Measurements from ENCODE around the gene LSAMP. TPM values are rescaled to one million over a fixed set of nuclear protein-coding genes. Genes with fewer than 3 reads are reported as not detected.

The LSAMP gene
- total RNA-seq, 1 experiment from 2014 or later, result 5.7 TPM

DNA sequence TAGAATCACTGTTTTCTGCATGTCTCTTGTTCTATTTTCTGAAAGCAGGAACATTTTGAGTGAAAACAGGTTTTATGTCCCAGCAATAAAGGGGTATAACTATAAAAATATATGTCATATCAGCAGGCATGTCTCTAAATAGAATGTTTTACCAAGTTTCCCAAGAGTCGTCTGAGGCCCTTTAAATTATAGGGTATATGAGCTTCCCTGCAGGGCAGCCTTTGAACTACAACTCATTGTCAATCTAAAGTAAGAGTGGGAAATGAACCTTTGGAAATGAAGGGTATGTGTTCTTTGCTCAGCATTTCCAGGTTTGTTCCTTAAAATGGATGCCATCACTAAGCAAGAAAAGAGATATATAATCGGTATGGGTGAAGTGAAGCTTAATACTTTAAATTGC, 138.6 kb downstream of the LSAMP start:
- no peaks in the 10 kb centered on the region for H3K27me3 Mint-ChIP-seq (ENCODE audit: low read depth)
- ATAC-seq (peak; percentile 60; the same call in 1 of the 2 replicates), DNase-seq (ENCODE audit: low spot score) (no peak)
- TF ChIP-seq, protein P1, sequence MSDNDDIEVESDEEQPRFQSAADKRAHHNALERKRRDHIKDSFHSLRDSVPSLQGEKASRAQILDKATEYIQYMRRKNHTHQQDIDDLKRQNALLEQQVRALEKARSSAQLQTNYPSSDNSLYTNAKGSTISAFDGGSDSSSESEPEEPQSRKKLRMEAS (CRISPR knock-in tag; IDR thresholded peaks at IDR 0.05), result no peak
- TF ChIP-seq FOXJ3 (CRISPR knock-in tag; IDR thresholded peaks at IDR 0.05; ENCODE audit: borderline replicate concordance), result no peak
- TF ChIP-seq, protein P2, sequence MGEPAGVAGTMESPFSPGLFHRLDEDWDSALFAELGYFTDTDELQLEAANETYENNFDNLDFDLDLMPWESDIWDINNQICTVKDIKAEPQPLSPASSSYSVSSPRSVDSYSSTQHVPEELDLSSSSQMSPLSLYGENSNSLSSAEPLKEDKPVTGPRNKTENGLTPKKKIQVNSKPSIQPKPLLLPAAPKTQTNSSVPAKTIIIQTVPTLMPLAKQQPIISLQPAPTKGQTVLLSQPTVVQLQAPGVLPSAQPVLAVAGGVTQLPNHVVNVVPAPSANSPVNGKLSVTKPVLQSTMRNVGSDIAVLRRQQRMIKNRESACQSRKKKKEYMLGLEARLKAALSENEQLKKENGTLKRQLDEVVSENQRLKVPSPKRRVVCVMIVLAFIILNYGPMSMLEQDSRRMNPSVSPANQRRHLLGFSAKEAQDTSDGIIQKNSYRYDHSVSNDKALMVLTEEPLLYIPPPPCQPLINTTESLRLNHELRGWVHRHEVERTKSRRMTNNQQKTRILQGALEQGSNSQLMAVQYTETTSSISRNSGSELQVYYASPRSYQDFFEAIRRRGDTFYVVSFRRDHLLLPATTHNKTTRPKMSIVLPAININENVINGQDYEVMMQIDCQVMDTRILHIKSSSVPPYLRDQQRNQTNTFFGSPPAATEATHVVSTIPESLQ (CRISPR knock-in tag; IDR thresholded peaks at IDR 0.05), result no peak
- TF ChIP-seq, protein P3, sequence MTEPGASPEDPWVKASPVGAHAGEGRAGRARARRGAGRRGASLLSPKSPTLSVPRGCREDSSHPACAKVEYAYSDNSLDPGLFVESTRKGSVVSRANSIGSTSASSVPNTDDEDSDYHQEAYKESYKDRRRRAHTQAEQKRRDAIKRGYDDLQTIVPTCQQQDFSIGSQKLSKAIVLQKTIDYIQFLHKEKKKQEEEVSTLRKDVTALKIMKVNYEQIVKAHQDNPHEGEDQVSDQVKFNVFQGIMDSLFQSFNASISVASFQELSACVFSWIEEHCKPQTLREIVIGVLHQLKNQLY (CRISPR knock-in tag; IDR thresholded peaks at IDR 0.05), result no peak
- no peak for TF ChIP-seq CDX4 (CRISPR knock-in tag; IDR thresholded peaks at IDR 0.05; ENCODE audit: borderline replicate concordance)
- no peak for TF ChIP-seq AFF4 (CRISPR knock-in tag; IDR thresholded peaks at IDR 0.05; ENCODE audit: borderline replicate concordance)
- TF ChIP-seq, protein P4, sequence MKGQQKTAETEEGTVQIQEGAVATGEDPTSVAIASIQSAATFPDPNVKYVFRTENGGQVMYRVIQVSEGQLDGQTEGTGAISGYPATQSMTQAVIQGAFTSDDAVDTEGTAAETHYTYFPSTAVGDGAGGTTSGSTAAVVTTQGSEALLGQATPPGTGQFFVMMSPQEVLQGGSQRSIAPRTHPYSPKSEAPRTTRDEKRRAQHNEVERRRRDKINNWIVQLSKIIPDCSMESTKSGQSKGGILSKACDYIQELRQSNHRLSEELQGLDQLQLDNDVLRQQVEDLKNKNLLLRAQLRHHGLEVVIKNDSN (CRISPR knock-in tag; IDR thresholded peaks at IDR 0.05), result no peak
- no peak for TF ChIP-seq SMAD4 (CRISPR knock-in tag; IDR thresholded peaks at IDR 0.05)
- TF ChIP-seq PRDM15 (CRISPR knock-in tag; IDR thresholded peaks at IDR 0.05), result no peak
- TF ChIP-seq ZNF219 (CRISPR knock-in tag; IDR thresholded peaks at IDR 0.05; ENCODE audit: borderline replicate concordance), result no peak
- TF ChIP-seq, protein P5, sequence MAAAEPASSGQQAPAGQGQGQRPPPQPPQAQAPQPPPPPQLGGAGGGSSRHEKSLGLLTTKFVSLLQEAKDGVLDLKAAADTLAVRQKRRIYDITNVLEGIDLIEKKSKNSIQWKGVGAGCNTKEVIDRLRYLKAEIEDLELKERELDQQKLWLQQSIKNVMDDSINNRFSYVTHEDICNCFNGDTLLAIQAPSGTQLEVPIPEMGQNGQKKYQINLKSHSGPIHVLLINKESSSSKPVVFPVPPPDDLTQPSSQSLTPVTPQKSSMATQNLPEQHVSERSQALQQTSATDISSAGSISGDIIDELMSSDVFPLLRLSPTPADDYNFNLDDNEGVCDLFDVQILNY (CRISPR knock-in tag; IDR thresholded peaks at IDR 0.05), result no peak
- TF ChIP-seq JAZF1 (CRISPR knock-in tag; IDR thresholded peaks at IDR 0.05), result no peak
- no peak for TF ChIP-seq TEAD1 (CRISPR knock-in tag; IDR thresholded peaks at IDR 0.05)
- no peak for TF ChIP-seq FOXP4 (CRISPR knock-in tag; IDR thresholded peaks at IDR 0.05)
- no peak overlapping the region for H3K27ac Mint-ChIP-seq
- ChIA-PET CTCF (interaction anchor here (1.0 to 1.6 kb wide), 4 partner anchors 9 to 308 kb away, joined by 4 to 5 read pairs (median 4); no protein-coding TSS in a partner anchor), POLR2A (no interaction called here)
- H3K4me3 Mint-ChIP-seq, result no peak overlapping the region
- no peaks in the 10 kb centered on the region for H3K9me3 Mint-ChIP-seq
- H3K4me1 Mint-ChIP-seq, result 0 out of 2 replicates have a peak, but pooled peaks cover 3% of the 10 kb centered on the region
- no peaks in the 10 kb centered on the region for H3K36me3 Mint-ChIP-seq
